UCSD-AML1 (cell line): Measurements from ENCODE around the gene CDKAL1.
"Not testable (repeated sequence)": the region's sequence is repeated elsewhere in the genome, so short reads cannot be mapped to it uniquely, and the experiment has no call there.

Experiments used
- DNase-seq: peaks from one replicate; lab custom pipeline; 2025; ENCODE audit not compliant: unreplicated experiment; lab: John Stamatoyannopoulos, UW

Gene CDKAL1

DNA sequence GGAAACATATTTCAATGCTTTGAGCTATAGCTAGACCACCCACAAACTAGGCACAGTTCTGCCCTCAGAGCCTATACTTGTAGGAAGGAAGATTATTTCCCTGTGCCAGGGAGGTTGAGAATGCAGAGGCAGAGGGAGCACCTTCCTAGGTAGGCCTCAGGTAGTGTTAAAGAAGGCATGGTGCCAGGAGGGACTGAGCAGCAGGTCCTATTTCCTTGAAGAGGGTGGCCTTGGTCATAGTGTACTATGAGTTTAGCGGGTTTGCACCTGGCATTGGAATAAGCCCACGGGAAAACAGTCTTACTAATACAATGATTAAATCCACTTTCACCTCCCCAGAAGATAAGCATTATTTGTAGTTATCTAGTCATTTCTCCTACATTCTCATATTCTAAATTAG is 375.4 kb downstream of the CDKAL1 start:
- DNase-seq, result no peak

DNA sequence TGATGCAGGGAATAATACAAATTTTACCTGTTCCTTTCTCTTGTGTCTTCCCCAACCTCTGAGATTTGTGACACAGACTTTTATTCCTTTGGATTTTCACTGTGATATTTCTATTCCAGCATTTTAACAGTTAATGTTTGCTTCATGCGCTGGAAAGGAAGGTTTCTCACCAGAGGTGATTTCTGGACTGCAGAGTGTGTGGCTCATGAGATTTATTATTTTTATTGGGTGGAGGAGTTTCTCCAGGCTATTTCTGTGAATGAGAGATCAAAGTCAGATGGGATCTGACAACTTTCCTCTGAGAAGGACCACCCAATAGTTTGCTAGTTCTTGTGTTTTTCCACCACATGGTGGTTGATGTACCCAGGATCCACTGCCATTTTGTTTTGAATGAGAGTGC is 377.5 kb downstream of the CDKAL1 start:
- no peak for DNase-seq

- no peak for DNase-seq
These were observed 380.9 kb downstream of the CDKAL1 start for GRCh38 chr6:20915156-20915555.

DNA sequence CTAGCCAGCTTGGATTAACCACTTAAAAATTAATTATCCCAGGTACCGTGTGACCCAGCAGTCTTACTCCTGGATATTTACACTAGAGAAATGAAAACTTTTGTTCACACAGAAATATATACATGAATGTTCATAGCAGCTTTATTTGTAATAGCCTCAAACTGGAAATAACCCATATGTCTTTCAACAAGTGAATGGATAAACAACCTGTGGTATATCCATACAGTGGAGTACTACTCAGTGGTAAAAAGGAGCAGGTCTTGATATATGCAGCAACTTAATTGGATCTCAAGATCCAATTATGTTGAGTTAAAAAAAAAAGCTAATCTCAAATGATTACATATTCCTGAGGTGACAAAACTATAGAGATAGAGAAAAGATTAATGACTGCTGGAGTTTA is 381.4 kb downstream of the CDKAL1 start:
- DNase-seq, result no peak

GRCh38 chr6:20916086-20916485 is 381.8 kb downstream of the CDKAL1 start:
- no peak for DNase-seq

DNA sequence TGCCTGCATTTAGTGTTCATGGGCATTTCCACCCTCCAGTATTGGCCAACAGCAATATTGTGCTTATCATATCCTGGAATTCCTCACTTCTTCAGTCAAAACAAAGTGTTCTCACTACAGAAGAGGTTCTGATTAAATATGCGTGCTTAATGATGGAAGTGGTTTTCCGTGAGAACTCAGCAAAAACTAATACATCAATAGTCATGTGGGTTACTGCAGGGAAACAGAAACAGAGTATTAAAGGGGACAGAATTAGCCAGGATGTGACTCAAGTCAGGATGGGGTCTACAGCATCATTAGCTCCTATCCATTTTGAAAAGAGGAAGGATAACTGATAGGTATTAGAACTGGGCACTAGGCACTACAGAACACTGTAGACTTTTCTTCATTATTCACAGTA is 384.6 kb downstream of the CDKAL1 start:
- no peak for DNase-seq

DNA sequence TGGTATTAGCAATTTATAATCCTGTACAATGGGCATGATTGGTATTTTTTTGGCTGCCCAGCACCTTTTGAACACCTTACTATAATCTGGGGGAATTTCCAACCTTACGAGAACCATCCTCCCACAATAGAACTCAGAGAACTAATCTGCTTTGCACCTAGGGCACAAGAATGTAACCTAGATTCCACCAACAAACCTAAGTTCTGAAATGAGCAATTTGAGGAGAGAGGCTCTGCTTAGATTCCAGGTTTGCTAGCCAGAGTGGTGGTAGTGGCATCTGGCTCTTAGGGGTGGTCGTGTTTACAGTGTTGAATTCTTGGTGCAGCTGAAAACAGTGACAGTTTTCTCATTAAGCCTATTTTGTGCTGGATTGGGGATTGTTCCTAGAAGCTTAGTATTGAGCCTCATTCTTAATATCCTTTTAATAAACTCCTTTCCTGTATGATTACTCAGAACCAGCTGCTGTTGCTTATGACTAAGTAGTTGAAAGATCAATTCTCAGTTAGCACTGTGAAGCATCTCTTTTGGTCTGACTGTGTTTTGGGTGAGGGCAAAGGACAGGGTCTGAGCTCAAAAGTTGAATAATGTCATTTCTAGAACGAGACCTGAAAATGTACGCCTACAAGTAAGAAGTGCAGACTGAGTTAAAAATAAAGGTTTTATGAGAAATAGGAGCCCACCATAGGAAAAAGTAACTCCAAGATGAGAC is 385.6 kb downstream of the CDKAL1 start:
- no peak for DNase-seq

DNA sequence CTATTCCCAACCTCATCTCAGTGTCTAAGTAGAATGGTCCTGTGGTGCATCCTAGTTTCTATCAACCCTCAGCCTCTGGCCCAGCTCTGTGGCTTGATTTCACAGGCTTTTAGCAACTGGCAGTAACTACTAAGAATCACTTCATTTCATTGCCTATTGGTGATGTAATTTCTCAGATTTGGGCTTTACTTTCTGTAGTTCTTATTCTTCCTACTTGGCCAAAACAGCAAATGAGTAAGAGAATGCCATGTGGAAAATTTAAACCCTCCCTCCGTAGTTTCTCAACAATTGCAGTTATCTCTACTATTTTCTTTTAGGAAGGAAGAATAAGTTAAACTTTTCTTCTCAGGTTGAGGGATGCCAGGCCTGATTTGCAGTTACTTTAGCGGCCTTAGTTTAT is 387.3 kb downstream of the CDKAL1 start:
- DNase-seq, result no peak

- no peak for DNase-seq
These were observed 388.5 kb downstream of the CDKAL1 start for GRCh38 chr6:20922743-20923142.

DNA sequence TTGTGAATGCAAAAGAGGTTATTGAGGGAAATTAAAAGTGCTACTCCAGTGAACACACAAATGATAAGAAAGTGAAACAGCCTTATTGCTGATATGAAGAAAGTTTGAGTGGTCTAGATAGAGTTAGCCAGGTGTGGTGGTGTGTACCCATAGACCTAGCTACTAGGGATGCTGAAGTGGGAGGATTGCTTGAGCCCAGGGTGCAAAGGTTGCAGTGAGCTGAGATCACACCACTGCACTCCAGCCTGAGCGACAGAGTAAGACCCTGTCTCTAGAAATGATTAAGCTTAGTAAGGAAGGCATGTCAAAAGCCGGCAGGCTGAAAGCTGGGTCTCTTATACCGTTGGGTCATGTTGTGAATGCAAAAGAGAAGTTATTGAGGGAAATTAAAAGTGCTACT is 389.8 kb downstream of the CDKAL1 start:
- DNase-seq, result not testable (repeated sequence)

DNA sequence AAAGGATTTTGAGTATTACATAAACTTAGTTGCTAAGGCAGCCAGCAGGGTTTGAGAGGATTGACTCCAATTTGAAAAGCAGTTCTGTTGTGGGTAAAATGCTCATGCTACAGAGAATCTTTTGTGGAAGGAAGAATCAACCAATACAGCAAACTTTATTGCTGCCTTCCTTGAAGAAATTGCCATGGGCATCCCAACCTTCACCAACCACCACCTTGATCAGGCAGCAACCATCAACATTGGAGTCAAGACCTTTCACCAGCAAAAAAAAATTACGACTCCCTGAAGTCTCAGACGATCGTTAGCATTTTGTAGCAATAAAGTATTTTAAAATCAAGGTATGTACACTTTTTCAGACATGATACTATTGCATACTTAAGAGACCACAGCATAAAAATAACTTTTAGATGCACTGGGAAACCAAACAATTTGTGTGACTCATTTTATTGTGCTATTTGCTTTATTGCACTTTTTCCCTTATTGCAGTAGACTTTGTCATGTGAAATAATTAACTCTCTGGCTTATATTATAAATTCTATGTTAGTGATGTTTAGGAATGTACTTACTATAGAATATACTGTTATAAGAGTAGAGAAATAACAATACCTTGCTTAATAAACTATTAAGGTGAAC is 390.8 kb downstream of the CDKAL1 start:
- DNase-seq, result no peak

DNA sequence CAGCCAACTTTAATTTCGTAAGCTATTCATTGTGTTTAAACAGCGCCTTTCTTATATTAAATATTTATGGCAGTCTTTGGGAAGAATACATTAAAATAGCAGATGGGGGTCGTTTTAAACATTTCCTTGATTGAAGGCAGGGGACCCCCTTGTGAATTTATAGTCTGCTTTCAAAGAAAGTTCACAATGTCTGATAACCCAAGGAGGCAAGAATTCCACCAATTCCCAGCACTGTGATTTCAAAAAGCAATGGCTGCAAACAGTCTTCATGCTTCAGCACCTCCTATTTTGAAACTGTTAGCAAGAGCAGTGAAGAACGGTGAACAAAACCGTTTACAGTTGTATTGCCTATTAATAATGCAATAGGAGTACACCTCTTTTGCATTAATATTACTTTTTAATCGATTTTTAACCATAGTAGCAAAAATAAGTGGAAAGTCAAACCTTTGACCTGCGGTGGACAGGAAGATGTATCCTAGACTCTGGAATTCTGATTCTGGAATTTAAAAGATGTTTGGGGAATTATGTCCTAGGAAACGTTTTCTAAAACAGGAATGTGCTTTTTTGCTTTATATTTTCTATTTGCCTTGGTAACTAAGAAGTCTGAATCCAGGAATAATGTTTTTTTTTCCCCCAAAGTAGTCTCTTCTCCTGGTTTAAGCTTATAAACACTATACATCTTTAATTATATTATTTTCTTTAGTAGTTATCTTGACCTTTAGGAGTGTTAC is 393.0 kb downstream of the CDKAL1 start:
- no peak for DNase-seq

GRCh38 chr6:20929283-20929682 is 395.0 kb downstream of the CDKAL1 start:
- no peak for DNase-seq

DNA sequence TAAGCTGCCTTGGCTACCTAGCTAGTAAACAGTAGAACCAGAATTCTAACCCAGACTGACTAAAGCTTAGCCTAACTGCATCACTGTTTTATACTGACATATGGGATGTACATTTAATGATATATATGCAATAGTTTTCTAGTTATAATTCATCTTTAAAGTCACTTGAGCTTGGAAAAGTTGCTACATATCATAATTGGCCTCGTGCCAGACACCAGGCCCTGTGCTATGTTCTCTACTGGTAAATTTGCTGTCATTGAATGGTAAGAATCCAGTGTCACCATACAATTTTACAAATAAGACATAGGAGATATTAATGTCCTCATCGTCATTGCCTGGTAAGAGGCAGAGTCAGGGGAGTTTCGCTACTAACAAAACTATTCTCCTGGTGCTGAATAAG is 396.8 kb downstream of the CDKAL1 start:
- DNase-seq, result no peak

GRCh38 chr6:20931772-20932171 is 397.5 kb downstream of the CDKAL1 start:
- DNase-seq, result no peak

DNA sequence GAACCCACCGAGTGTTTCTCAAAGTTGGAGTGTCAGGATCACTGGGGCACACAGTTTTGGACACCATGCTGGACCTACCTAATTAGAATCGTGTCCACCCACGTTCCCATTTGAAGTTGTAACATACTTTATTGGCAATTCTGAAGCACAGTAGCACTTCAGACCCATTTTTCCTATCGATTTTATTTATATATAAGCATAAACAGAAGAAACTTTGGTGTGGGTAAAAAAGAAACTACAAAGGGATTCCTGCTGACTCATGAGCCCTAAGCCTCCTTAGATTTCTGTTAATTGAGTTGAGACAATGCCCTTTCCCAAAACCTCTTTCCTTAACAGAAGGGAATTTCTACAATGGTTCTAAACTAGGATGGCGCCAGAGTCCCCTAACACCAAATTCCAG is 398.0 kb downstream of the CDKAL1 start:
- no peak for DNase-seq

GRCh38 chr6:20933057-20933788 is 399.0 kb downstream of the CDKAL1 start:
- DNase-seq, result no peak

DNA sequence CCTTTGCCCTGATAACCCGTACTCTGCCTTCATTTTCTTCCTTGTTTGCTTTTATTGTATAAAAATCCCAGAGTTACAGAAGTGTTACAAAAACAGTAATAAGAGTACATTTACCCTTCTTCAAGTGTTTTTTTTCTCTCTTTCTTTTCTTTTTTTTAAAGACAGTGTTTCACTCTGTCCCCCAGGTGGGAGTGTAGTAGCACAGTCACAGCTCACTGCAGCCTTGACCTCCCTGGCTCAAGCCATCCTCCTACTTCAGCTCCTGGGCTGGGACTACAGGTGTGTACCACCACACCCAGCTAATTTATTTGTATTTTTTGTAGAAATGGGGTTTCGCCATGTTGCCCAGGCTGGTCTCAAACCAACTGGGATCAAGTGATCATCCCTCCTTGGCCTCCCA is 402.7 kb downstream of the CDKAL1 start:
- DNase-seq, result no peak

GRCh38 chr6:20939161-20939775 is 405.0 kb downstream of the CDKAL1 start:
- no peak for DNase-seq

DNA sequence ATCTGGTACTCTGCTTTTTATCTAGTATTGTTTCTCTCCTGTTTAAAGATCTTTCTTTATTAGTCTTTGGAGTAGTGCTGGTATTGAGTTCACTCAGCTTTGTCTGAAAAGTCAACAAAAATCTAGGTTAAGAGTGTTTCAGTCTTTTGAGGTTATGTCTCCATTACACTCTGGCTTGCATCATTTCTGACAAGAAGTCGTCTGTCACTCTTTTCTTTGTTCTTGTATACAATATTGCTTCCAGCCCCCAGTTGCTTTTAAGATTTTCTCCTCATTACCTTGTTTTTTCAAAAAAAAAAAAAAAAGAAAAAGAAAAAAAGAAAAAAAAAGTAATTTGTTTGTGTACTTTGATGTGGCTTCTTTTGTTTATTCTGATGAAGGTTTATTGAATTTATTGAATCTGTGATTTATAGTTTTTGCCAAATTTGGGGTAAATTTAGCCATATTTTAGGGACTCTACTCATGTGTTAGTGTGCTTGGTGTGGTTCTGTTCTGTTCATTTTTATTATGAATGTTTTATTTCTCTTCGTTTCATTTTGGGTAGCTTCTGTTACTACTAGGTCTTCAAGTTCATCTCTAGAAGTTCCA is 408.9 kb downstream of the CDKAL1 start:
- no peak for DNase-seq

DNA sequence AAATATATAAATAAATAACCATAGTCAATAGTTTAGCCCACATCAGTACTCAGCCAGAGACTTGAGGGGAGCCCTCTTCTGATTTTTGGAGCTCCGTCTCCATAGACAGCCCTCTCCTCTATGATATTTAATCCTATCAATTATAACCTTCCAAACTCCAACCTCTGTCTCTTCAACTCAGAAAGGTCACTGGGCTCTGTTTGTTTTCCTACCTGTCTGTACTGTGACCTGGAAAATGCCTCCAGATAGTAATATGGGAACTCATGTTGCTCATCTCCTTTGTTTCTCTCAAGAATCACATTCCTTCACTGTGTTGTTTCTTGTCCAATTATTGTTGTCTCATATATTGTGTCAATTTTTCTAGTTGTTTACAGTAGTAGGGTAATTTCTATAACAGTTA is 409.7 kb downstream of the CDKAL1 start:
- no peak for DNase-seq
